HepG2 (cell line): ENCODE results near the gene MBNL3. TPM values are rescaled to one million over a fixed set of nuclear protein-coding genes. Genes with fewer than 3 reads are reported as not detected.
A peak's percentile ranks its signal among the peaks of the same experiment; 100 is the strongest.

Experiments
- ATF2 ChIP-seq: sonication (generic); formaldehyde crosslinking; IDR thresholded peaks from 2 replicates; pipeline ENCODE4 v1.4.0; 2020; ENCODE audit warnings: missing genetic modification reagents
- CERS6 ChIP-seq: sonication (generic); formaldehyde crosslinking; IDR thresholded peaks from 2 replicates; pipeline ENCODE4 v1.5.0; 2020; ENCODE audit warnings: missing genetic modification reagents
- FOXA1 ChIP-seq, 2 experiments: fragments of 450-650 bp in 1 of 2; sonication (generic) in 1 of 2; formaldehyde crosslinking in 1 of 2; IDR thresholded peaks; 2 replicates each; pipeline versions ENCODE4 v1.4.0 to v1.6.1; 2016 to 2020; ENCODE audit warnings: missing genetic modification reagents in 1 of 2
- HMGXB3 ChIP-seq: sonication (generic); formaldehyde crosslinking; IDR thresholded peaks from 2 replicates; pipeline ENCODE4 v1.4.0; 2020; ENCODE audit warnings: missing genetic modification reagents, borderline replicate concordance
- HNRNPK ChIP-seq: fragments of 200-400 bp; formaldehyde crosslinking; IDR thresholded peaks from 2 replicates; pipeline ENCODE4 v1.6.1; 2018; ENCODE audit warnings: low read length, low read depth, moderate library complexity, mild to moderate bottlenecking; ENCODE audit not compliant: poor library complexity, severe bottlenecking
- PPARG ChIP-seq: conservative IDR thresholded peaks from 2 replicates; pipeline ENCODE4 v1.6.1; 2016; ENCODE audit warnings: missing biosample characterization, missing genetic modification reagents
- SNAI1 ChIP-seq: sonication (generic); formaldehyde crosslinking; IDR thresholded peaks from 2 replicates; pipeline ENCODE4 v1.5.0; 2020; ENCODE audit warnings: mild to moderate bottlenecking, missing genetic modification reagents, borderline replicate concordance
- SOX6 ChIP-seq, 2 experiments: fragments of 450-650 bp in 1 of 2; sonication (generic) in 1 of 2; formaldehyde crosslinking in 1 of 2; IDR thresholded peaks; 2 replicates each; pipeline versions ENCODE4 v1.4.0 to v1.6.1; 2017 to 2020; ENCODE audit warnings: antibody characterized with exemption in 1 of 2, mild to moderate bottlenecking in 1 of 2, missing genetic modification reagents in 1 of 2
- ZMYM4 ChIP-seq: sonication (generic); formaldehyde crosslinking; IDR thresholded peaks from 2 replicates; pipeline ENCODE4 v1.8.1; 2023; ENCODE audit warnings: mild to moderate bottlenecking, missing genetic modification reagents
- ZNF24 ChIP-seq: fragments of 450-650 bp; IDR thresholded peaks from 2 replicates; pipeline ENCODE4 v1.6.1; 2017; ENCODE audit warnings: antibody characterized with exemption, mild to moderate bottlenecking
- ZNF503 ChIP-seq: sonication (generic); formaldehyde crosslinking; IDR thresholded peaks from 2 replicates; pipeline ENCODE4 v1.4.0; 2020; ENCODE audit warnings: missing genetic modification reagents
- ZNF558 ChIP-seq: sonication (generic); formaldehyde crosslinking; IDR thresholded peaks from 2 replicates; pipeline ENCODE4 v1.9.0; 2022; ENCODE audit warnings: mild to moderate bottlenecking, missing genetic modification reagents, borderline replicate concordance
- polyA plus RNA-seq, 8 experiments: library from polyadenylated mRNA; depleted of rRNA in 3 of 8; stranded (reverse) in 7 of 8; unstranded in 1 of 8; fragments of >200 nt; fragmentation: Illumina TruSeq in 4 of 8; extraction: Trizol in 4 of 8; gene quantifications; 2 replicates each; pipeline versions ENCODE4 v1.2.1 to v1.2.3, GENCODE V29; 2011 to 2016; ENCODE audit warnings: low read depth in 4 of 8, missing spikeins in 1 of 8, mixed read lengths in 1 of 8; ENCODE audit not compliant: insufficient read depth in 1 of 8
- total RNA-seq, 5 experiments: library from RNA; depleted of rRNA; stranded (reverse); fragments of >200 nt; fragmentation: Illumina TruSeq; extraction: Trizol; gene quantifications; 2 replicates each; pipeline ENCODE4 v1.2.3, GENCODE V29; 2016; ENCODE audit warnings: low read depth in 1 of 5
- TF ChIP-seq, protein P1 (sequence below): sonication (generic); formaldehyde crosslinking; IDR thresholded peaks from 2 replicates; pipeline ENCODE4 v1.8.1; 2023; ENCODE audit warnings: mild to moderate bottlenecking, moderate library complexity, missing genetic modification reagents

MBNL3 gene
- total and polyA plus RNA-seq, 2 of the 13 experiments (the other 11 are each of a cell fraction or from before 2014, with no cell fraction given), result 155 to 257 TPM

- TF ChIP-seq HNRNPK (no peak), SNAI1 (no peak), ZNF24 (no peak), SOX6 (IDR thresholded peaks at IDR 0.05) (no peak), SOX6 (CRISPR knock-in tag; IDR thresholded peaks at IDR 0.05) (peak; percentile 74), ZMYM4 (CRISPR knock-in tag) (peak; percentile 62), ZNF503 (CRISPR knock-in tag) (peak; percentile 54; the same call in 1 of the 2 replicates), HMGXB3 (CRISPR knock-in tag) (no peak), CERS6 (CRISPR knock-in tag) (no peak), ZNF558 (no peak), ATF2 (CRISPR knock-in tag) (peak; percentile 49; the same call in 1 of the 2 replicates), FOXA1 (IDR thresholded peaks at IDR 0.05) (peak; percentile 67; the same call in 1 of the 2 replicates), FOXA1 (CRISPR knock-in tag; IDR thresholded peaks at IDR 0.05) (peak; percentile 93), PPARG (0 out of 2 replicates have a peak, but pooled peaks have one; percentile 25)
- TF ChIP-seq, protein P1, sequence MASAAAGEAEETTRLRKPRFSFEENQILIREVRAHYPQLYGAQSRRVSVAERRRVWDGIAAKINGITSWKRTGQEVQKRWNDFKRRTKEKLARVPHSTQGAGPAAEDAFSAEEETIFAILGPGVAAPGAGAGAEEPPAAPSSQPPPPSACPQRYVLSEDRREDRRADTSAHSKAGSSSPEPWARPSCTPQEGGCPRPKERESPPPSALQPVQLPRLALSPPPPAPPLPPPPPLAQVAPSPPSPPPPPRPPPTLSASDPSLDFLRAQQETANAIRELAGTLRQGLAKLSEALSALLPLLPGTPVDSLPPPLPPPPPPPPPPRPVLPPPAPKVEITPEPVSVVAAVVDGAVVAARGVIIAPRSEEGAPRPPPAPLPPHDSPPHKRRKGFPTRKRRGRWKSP (CRISPR knock-in tag), result peak; percentile 31; the same call in 1 of the 2 replicates
Observed at GRCh38 chrX:132367984-132368383, 120.9 kb downstream of the MBNL3 start (continued).
